Measurements from ENCODE around the gene MAL.

GRCh38 chr2:95001051-95001562 lies 24.4 kb upstream of the MAL start:
- TF ChIP-seq EZH2phosphoT487 (IDR thresholded peaks at IDR 0.05) (no peak), CTCF (IDR thresholded peaks at IDR 0.05) (no peak), EZH2 (IDR thresholded peaks at IDR 0.05) (no peak)
